NCI-H345 treated with DMSO at 0.1 percent for 48 hours (cell line): ENCODE measurements around the gene ARHGEF25.
A peak's percentile ranks its signal among the peaks of the same experiment; 100 is the strongest.

Experiments
- DNase-seq: peaks from one replicate; lab custom pipeline; 2025; ENCODE audit not compliant: unreplicated experiment; lab: John Stamatoyannopoulos, UW

Gene ARHGEF25

GRCh38 chr12:57620936-57621496 lies 9.8 kb downstream of the ARHGEF25 start:
- DNase-seq: no peak

- peak; percentile 24 for DNase-seq
Measured at GRCh38 chr12:57621497-57622292, 10.5 kb downstream of the ARHGEF25 start.

- no peak for DNase-seq
Measured at GRCh38 chr12:57622293-57623245, 11.3 kb downstream of the ARHGEF25 start.

GRCh38 chr12:57623385-57623784 lies 12.2 kb downstream of the ARHGEF25 start:
- DNase-seq: peak; percentile 51

GRCh38 chr12:57623811-57624390 lies 12.7 kb downstream of the ARHGEF25 start:
- DNase-seq: no peak

- DNase-seq: no peak
Measured at GRCh38 chr12:57624441-57625220, 13.4 kb downstream of the ARHGEF25 start.

- DNase-seq: no peak
Measured at GRCh38 chr12:57625261-57626032, 14.2 kb downstream of the ARHGEF25 start.

- no peak for DNase-seq
Measured at GRCh38 chr12:57626111-57626920, 15.1 kb downstream of the ARHGEF25 start.

- no peak for DNase-seq
Measured at GRCh38 chr12:57626921-57627445, 15.7 kb downstream of the ARHGEF25 start.

GRCh38 chr12:57627501-57628279 lies 16.5 kb downstream of the ARHGEF25 start:
- DNase-seq: no peak

GRCh38 chr12:57628280-57629191 lies 17.3 kb downstream of the ARHGEF25 start:
- no peak for DNase-seq

GRCh38 chr12:57629897-57630471 lies 18.7 kb downstream of the ARHGEF25 start:
- no peak for DNase-seq

GRCh38 chr12:57630891-57631433 lies 19.7 kb downstream of the ARHGEF25 start:
- DNase-seq: no peak

GRCh38 chr12:57631566-57632072 lies 20.4 kb downstream of the ARHGEF25 start:
- no peak for DNase-seq

- no peak for DNase-seq
Measured at GRCh38 chr12:57632073-57632957, 21.1 kb downstream of the ARHGEF25 start.
